HEK293T (cell line): ENCODE measurements around the gene GMCL2.
"Not testable (repeated sequence)": the region's sequence is repeated elsewhere in the genome, so short reads cannot be mapped to it uniquely, and the experiment has no call there.

ENCODE experiments used
- CTCF ChIA-PET: fragments of 350-600 bp; formaldehyde crosslinking; extraction: SDS; loops from one replicate; lab custom pipeline; 2021; ENCODE audit warnings: antibody characterized with exemption, inconsistent platforms; lab: Yijun Ruan, JAX
- POLR2A ChIA-PET: fragments of 350-600 bp; formaldehyde crosslinking; extraction: SDS; loops from one replicate; lab custom pipeline; 2020; ENCODE audit warnings: antibody characterized with exemption, inconsistent platforms; lab: Yijun Ruan, JAX
- DNase-seq: peaks from one replicate; pipeline ENCODE4 v3.0.0; 2012; ENCODE audit warnings: mixed read lengths; ENCODE audit errors: extremely low spot score
- ARNT ChIP-seq: fragments of 450-650 bp; IDR thresholded peaks from 2 replicates; pipeline ENCODE4 v1.6.1; 2017; ENCODE audit warnings: mild to moderate bottlenecking
- BHLHE40 ChIP-seq: fragments of 450-650 bp; IDR thresholded peaks from 2 replicates; pipeline ENCODE4 v1.6.1; 2016; ENCODE audit warnings: mild to moderate bottlenecking, moderate library complexity, borderline replicate concordance
- CTBP1 ChIP-seq: fragments of 450-650 bp; IDR thresholded peaks from 2 replicates; pipeline ENCODE4 v1.6.1; 2016; ENCODE audit warnings: borderline replicate concordance
- ELF4 ChIP-seq: fragments of 450-650 bp; IDR thresholded peaks from 2 replicates; pipeline ENCODE4 v1.6.1; 2017; ENCODE audit warnings: antibody characterized with exemption
- FOXA1 ChIP-seq: fragments of 450-650 bp; IDR thresholded peaks from 2 replicates; pipeline ENCODE4 v1.6.1; 2016; ENCODE audit warnings: mild to moderate bottlenecking
- FOXK2 ChIP-seq: fragments of 450-650 bp; IDR thresholded peaks from 2 replicates; pipeline ENCODE4 v1.6.1; 2016; ENCODE audit warnings: mild to moderate bottlenecking
- FOXM1 ChIP-seq: fragments of 450-650 bp; IDR thresholded peaks from 2 replicates; pipeline ENCODE4 v1.6.1; 2017; ENCODE audit warnings: mild to moderate bottlenecking, borderline replicate concordance
- HDGF ChIP-seq: fragments of 450-650 bp; IDR thresholded peaks from 2 replicates; pipeline ENCODE4 v1.6.1; 2017; ENCODE audit warnings: antibody characterized with exemption, borderline replicate concordance
- L3MBTL2 ChIP-seq: fragments of 450-650 bp; conservative IDR thresholded peaks from 2 replicates; pipeline ENCODE4 v1.6.1; 2016; ENCODE audit warnings: mild to moderate bottlenecking
- LEF1 ChIP-seq: fragments of 450-650 bp; IDR thresholded peaks from 2 replicates; pipeline ENCODE4 v1.6.1; 2017; ENCODE audit warnings: mild to moderate bottlenecking, borderline replicate concordance
- NFRKB ChIP-seq: fragments of 450-650 bp; IDR thresholded peaks from 2 replicates; pipeline ENCODE4 v1.6.1; 2016; ENCODE audit warnings: mild to moderate bottlenecking, moderate library complexity
- SP1 ChIP-seq: fragments of 450-650 bp; IDR thresholded peaks from 2 replicates; pipeline ENCODE4 v1.6.1; 2017
- SUZ12 ChIP-seq: fragments of 450-650 bp; IDR thresholded peaks from 2 replicates; pipeline ENCODE4 v1.6.1; 2016; ENCODE audit warnings: mild to moderate bottlenecking
- TARDBP ChIP-seq: fragments of 450-650 bp; IDR thresholded peaks from 2 replicates; pipeline ENCODE4 v1.6.1; 2016
- ZNF384 ChIP-seq: fragments of 450-650 bp; IDR thresholded peaks from 2 replicates; pipeline ENCODE4 v1.6.1; 2016
- TF ChIP-seq, protein P1 (sequence below): fragments of 450-650 bp; IDR thresholded peaks from 2 replicates; pipeline ENCODE4 v1.6.1; 2016

GMCL2 gene

DNA sequence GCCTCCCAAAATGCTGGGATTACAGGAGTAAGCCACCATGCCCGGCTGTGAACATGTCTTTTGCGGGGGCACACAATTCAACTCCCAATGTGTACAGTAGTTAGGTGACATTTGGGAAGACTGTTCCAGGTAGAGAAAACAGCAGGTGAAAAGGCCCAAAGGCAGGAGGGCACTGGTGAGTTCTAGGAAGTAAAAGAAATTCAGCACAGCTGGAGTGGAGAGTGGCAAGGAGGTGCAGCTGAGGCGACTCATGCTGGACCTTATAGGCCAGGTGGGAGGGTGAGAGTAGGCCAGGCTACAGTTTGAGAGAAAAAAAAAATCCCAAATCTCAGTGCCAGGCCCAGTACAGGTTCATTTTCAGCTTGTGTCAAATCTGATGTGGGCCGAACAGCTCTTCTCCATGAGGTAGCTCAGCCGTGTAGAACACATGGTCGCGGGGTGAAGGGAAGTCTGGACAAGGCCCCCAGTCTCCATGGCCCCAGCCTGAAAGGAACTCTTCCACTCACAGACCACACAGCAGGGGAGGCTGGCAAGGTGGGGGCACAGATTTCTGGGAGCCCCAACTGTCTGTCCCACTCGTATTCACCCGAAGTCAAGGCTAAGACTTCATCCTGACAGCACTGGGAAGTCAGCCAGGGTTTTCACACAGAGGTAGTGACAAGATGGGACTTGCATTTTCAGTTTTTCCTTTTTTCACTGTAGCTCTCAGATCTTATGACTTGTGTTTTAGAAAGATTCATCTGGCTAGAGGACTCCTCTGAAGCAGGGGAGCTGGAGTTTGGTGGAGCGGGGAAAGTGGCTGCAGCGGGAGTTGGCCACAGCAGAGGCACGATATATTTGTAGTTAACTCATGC is 12.6 kb upstream of the GMCL2 start:
- TF ChIP-seq ELF4, result no peak
- TF ChIP-seq SUZ12, result no peak
- TF ChIP-seq, protein P1, sequence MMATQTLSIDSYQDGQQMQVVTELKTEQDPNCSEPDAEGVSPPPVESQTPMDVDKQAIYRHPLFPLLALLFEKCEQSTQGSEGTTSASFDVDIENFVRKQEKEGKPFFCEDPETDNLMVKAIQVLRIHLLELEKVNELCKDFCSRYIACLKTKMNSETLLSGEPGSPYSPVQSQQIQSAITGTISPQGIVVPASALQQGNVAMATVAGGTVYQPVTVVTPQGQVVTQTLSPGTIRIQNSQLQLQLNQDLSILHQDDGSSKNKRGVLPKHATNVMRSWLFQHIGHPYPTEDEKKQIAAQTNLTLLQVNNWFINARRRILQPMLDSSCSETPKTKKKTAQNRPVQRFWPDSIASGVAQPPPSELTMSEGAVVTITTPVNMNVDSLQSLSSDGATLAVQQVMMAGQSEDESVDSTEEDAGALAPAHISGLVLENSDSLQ, result no peak
- TF ChIP-seq TARDBP, result no peak
- no peak for TF ChIP-seq NFRKB
- no peak for TF ChIP-seq FOXA1
- no peak for TF ChIP-seq ZNF384
- no peak for TF ChIP-seq HDGF
- no peak for TF ChIP-seq LEF1
- TF ChIP-seq CTBP1, result no peak
- TF ChIP-seq SP1, result no peak
- ChIA-PET CTCF (no interaction called here), POLR2A (interaction anchor here (1.3 to 1.4 kb wide), 2 partner anchors 13 to 46 kb away, joined by 3 to 7 read pairs; partner anchors contain the start of gene NHP2)
- DNase-seq, result no peak

DNA sequence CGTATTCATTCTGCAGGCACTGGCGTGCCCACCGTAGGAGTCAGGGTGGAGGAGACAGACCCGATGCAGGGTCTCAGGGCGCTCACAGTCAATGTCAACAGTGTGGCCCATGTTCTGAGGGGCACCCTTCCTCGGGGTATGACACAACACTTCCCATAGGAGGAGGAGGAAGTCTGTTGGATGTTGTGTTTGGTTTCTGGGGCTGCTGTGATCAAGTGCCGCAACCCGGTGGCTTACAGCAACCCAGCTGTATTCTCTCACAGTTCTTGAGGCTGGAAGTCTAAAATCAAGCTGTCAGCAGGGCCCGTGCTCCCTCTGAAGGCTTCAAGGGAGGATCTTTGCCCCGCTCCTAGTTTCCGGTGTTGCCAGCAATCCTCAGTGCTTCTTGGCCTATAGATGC is 11.5 kb upstream of the GMCL2 start:
- CTCF ChIA-PET, result no interaction called here
- POLR2A ChIA-PET, result no interaction called here

DNA sequence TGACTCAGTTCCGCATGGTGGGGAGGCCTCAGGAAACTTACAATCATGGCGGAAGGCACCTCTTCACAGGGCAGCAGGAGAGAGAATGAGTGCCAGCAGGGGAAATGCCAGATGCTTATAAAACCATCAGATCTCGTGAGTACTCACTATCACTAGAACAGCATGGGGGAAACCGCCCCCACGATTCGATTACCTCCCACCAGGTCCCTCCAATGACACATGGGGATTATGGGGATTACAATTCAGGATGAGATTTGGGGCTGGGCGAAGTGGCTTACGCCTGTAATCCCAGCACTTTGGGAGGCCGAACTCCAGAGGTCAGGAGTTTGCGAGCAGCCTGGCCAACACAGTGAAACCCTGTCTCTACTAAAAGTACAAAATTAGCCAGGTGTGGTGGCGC is 11.0 kb upstream of the GMCL2 start:
- CTCF ChIA-PET, DNase-seq, POLR2A ChIA-PET: not testable (repeated sequence)

More for the DNA sequence above, 11.5 kb upstream of the GMCL2 start:
- TF ChIP-seq FOXA1, result no peak
- no peak for TF ChIP-seq SP1
- TF ChIP-seq HDGF, result no peak
- TF ChIP-seq LEF1, result no peak
- no peak for TF ChIP-seq ARNT
- no peak for TF ChIP-seq BHLHE40
- no peak for TF ChIP-seq CTBP1
- TF ChIP-seq, protein P1, result no peak
- TF ChIP-seq TARDBP, result no peak
- TF ChIP-seq ZNF384, result no peak
- no peak for TF ChIP-seq ELF4
- no peak for TF ChIP-seq FOXM1
- TF ChIP-seq FOXK2, result no peak
- no peak for TF ChIP-seq L3MBTL2
- no peak for TF ChIP-seq SUZ12
- no peak for TF ChIP-seq NFRKB
- DNase-seq, result no peak

DNA sequence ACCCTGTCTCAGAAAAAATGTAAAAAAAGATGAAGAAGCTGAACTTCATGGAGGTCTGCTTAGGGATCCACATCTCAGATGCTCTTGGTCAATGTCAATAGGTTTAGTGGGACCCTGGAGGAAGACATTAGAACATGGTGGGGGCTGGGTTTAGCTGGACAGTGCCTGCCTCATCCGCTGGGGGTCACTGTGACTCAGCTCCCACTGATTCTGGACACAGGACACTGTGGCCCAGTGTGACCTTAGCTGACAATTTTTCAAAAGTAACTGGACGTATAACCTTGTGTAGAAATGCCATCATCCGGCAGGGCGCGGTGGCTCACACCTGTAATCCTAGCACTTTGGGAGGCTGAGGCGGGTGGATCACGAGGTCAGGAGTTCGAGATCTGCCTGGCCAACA is 9.8 kb upstream of the GMCL2 start:
- ChIA-PET CTCF (interaction anchor here (0.7 to 1.1 kb wide), 3 partner anchors 9 to 75 kb away, joined by 3 read pairs; no protein-coding TSS in a partner anchor), POLR2A (interaction anchor here (0.6 kb wide), 1 partner anchor 35 kb away, joined by 3 read pairs; the partner anchor contains the start of gene PHYKPL)
- no peak for TF ChIP-seq CTBP1
- TF ChIP-seq HDGF, result no peak
- TF ChIP-seq FOXK2, result no peak
- no peak for TF ChIP-seq BHLHE40
- no peak for TF ChIP-seq ZNF384
- no peak for TF ChIP-seq ARNT
- TF ChIP-seq ELF4, result no peak
- no peak for TF ChIP-seq FOXM1
- no peak for TF ChIP-seq FOXA1
- TF ChIP-seq LEF1, result no peak
- TF ChIP-seq L3MBTL2, result no peak
- TF ChIP-seq SP1, result no peak
- DNase-seq, result no peak

DNA sequence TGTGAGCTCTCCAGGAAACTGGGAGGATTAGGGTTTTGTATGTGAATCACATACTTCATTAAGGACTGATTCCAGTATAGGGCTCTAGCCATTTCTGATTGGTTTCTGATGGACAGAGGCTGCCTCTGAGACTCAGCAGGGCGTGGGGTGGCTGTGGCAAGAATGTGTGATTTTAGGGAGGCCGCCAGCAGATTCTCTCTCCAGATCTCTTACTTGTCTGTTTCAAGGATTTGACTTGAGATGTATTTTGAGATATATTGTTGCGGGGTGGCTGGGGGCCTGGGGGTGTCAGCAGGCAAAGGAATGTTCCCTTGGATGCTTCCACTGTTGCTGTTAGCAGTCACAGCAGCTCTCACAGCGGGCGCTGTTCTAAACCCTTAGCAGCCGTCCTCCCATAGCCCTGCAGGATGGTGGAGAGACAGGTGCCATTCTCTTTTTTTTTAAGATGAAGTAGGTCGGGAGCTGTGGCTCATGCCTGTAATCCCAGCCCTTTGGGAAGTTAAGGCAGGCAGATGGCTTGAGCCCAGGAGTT is 9.2 kb upstream of the GMCL2 start:
- ChIA-PET POLR2A (interaction anchor here (1.0 kb wide), 1 partner anchor 8 kb away, joined by 3 read pairs; the partner anchor contains the start of gene HNRNPAB), CTCF (interaction anchor here (0.6 to 1.1 kb wide), 4 partner anchors 9 to 1436 kb away, joined by 3 read pairs; no protein-coding TSS in a partner anchor)
- no peak for TF ChIP-seq SUZ12
- no peak for TF ChIP-seq ARNT
- TF ChIP-seq BHLHE40, result no peak
- no peak for DNase-seq

DNA sequence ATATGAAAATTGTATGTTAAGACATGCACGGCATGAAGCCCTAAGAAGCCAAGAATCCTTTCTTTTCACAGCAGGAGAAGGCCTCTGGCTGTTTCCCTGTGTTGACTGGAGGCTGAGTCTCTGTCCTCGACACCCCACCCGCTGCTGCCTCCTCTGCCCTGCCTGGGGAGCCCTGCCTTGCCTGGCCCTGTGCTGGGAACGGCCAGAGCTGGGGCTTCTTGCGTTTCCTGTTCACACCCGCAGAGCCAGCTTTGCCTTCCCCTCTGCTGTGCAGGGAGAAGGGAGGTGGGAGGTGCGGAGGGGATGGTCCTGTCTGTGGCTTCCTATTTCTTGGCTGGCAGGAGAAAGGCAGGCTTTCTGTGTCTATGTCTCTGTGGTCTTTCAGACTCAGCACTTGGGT is 6.9 kb upstream of the GMCL2 start:
- ChIA-PET CTCF (no interaction called here), POLR2A (no interaction called here)
- no peak for DNase-seq
- TF ChIP-seq L3MBTL2, result no peak
- no peak for TF ChIP-seq ELF4
- no peak for TF ChIP-seq NFRKB
- no peak for TF ChIP-seq FOXA1
- TF ChIP-seq BHLHE40, result no peak
- TF ChIP-seq HDGF, result no peak
- TF ChIP-seq, protein P1, result no peak
- TF ChIP-seq SP1, result no peak
- TF ChIP-seq CTBP1, result no peak
- no peak for TF ChIP-seq ZNF384
- no peak for TF ChIP-seq LEF1
- no peak for TF ChIP-seq TARDBP
- TF ChIP-seq FOXM1, result no peak
- TF ChIP-seq FOXK2, result no peak
- TF ChIP-seq SUZ12, result no peak
- no peak for TF ChIP-seq ARNT
